ENCODE results near the gene FNDC10. TPM values are rescaled to one million over a fixed set of nuclear protein-coding genes. Genes with fewer than 3 reads are reported as not detected.

Gene FNDC10
- total RNA-seq, 2 donors from 2014 or later = 2.9 to 4.2 TPM

- Histone ChIP-seq H3K36me3 (no peaks in the 10 kb centered on the region), H3K9ac (ENCODE audit: low read depth in 2 of 2, low read length in 2 of 2) (peak overlapping the region; percentile 91 to 98), H3K27me3 (no peaks in the 10 kb centered on the region), H3K4me3 (peak overlapping the region; percentile 80), H3K9me3 (no peaks in the 10 kb centered on the region), H3K27ac (peak overlapping the region; percentile 95), H3K4me1 (peaks cover 8% of the 10 kb centered on the region)
- TF ChIP-seq CTCF (IDR thresholded peaks at IDR 0.05) = peak; percentile 24
- intact Hi-C loops (cut with DNase I) = no loop called here
- peak; percentile 63 for DNase-seq
Measured at GRCh38 chr1:1573843-1574720, 25.9 kb downstream of the FNDC10 start.

- peaks cover 4% of the 10 kb centered on the region for H3K36me3 ChIP-seq
- no peak overlapping the region for H3K4me3 ChIP-seq
- DNase-seq = no peak
- no peak overlapping the region for H3K27ac ChIP-seq
- intact Hi-C loops (cut with DNase I) = no loop called here
- TF ChIP-seq CTCF (IDR thresholded peaks at IDR 0.05) = no peak
- no peaks in the 10 kb centered on the region for H3K4me1 ChIP-seq
- no peaks in the 10 kb centered on the region for H3K27me3 ChIP-seq
- no peak overlapping the region for H3K9ac ChIP-seq (ENCODE audit: low read depth in 2 of 2, low read length in 2 of 2)
- no peaks in the 10 kb centered on the region for H3K9me3 ChIP-seq
Measured at GRCh38 chr1:1569341-1569740, 30.6 kb downstream of the FNDC10 start.

GRCh38 chr1:1567891-1568291, 32.0 kb downstream of the FNDC10 start:
- no peak for DNase-seq
- peaks cover 11% of the 10 kb centered on the region for H3K36me3 ChIP-seq
- intact Hi-C loops (cut with DNase I) = no loop called here
- no peaks in the 10 kb centered on the region for H3K4me1 ChIP-seq
- H3K9me3 ChIP-seq = no peaks in the 10 kb centered on the region
- no peak overlapping the region for H3K4me3 ChIP-seq
- no peaks in the 10 kb centered on the region for H3K27me3 ChIP-seq
- H3K9ac ChIP-seq (ENCODE audit: low read depth in 2 of 2, low read length in 2 of 2) = no peak overlapping the region
- no peak for TF ChIP-seq CTCF (IDR thresholded peaks at IDR 0.05)
- no peak overlapping the region for H3K27ac ChIP-seq

GRCh38 chr1:1567152-1567875, 32.6 kb downstream of the FNDC10 start:
- H3K9ac ChIP-seq (ENCODE audit: low read depth in 2 of 2, low read length in 2 of 2) = no peak overlapping the region
- intact Hi-C loops (cut with DNase I) = no loop called here
- DNase-seq = no peak
- H3K4me1 ChIP-seq = no peaks in the 10 kb centered on the region
- H3K4me3 ChIP-seq = no peak overlapping the region
- H3K27me3 ChIP-seq = no peaks in the 10 kb centered on the region
- TF ChIP-seq CTCF (IDR thresholded peaks at IDR 0.05) = no peak
- H3K36me3 ChIP-seq = peaks cover 13% of the 10 kb centered on the region
- no peak overlapping the region for H3K27ac ChIP-seq
- no peaks in the 10 kb centered on the region for H3K9me3 ChIP-seq

GRCh38 chr1:1565340-1565739, 34.6 kb downstream of the FNDC10 start:
- peaks cover 13% of the 10 kb centered on the region for H3K36me3 ChIP-seq
- H3K9me3 ChIP-seq = no peaks in the 10 kb centered on the region
- H3K9ac ChIP-seq (ENCODE audit: low read depth in 2 of 2, low read length in 2 of 2) = no peak overlapping the region
- intact Hi-C loops (cut with DNase I) = no loop called here
- TF ChIP-seq CTCF (IDR thresholded peaks at IDR 0.05) = no peak
- no peaks in the 10 kb centered on the region for H3K4me1 ChIP-seq
- H3K4me3 ChIP-seq = no peak overlapping the region
- no peak for DNase-seq
- no peak overlapping the region for H3K27ac ChIP-seq
- no peaks in the 10 kb centered on the region for H3K27me3 ChIP-seq
